8988T (cell line): ENCODE data around the gene USP21.

ENCODE experiments used
- DNase-seq: peaks from one replicate; pipeline ENCODE4 v3.0.0; 2011

USP21 gene

GRCh38 chr1:161172776-161173376 is 13.6 kb downstream of the USP21 start:
- no peak for DNase-seq

DNA sequence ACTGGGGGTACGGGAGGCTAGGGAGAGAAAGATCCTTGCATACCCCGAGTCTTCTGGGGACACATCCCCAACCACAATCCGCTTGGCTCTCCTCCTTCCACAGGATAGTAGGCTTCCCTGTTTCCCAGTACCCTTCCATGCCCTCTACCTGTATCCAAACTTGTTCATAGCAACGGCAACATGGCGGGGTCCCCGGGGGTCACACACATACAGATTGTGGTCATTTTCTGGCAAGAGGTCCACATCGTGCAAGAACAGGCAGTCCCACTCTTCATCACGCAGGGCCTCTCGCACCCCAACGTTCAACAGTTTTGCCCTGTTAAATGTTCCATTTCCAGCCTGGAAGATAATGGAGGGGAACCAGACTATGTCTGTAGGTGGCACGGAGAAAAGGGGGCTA is 14.4 kb downstream of the USP21 start:
- no peak for DNase-seq

DNA sequence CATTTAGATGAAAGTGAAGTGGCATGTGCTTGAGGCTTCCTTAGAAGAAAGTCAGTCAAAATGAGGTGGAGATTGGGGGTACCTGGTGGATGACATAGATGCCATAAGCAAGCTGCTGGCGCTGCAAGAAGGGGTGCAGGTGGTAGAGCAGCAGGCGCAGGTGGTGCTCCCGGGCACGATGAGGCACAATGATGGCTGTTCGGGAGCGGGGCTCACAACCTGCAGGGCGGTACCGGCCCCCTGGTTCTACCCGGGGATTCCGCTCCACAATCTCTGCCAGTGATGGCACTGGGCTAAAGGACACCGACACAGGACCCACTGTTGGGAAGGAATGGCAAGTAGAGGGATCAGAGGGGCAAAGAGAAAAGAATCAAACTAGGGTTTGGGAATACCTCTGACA is 15.6 kb downstream of the USP21 start:
- DNase-seq, result no peak

- DNase-seq, result no peak
These were observed 16.6 kb downstream of the USP21 start for GRCh38 chr1:161175771-161176453.

DNA sequence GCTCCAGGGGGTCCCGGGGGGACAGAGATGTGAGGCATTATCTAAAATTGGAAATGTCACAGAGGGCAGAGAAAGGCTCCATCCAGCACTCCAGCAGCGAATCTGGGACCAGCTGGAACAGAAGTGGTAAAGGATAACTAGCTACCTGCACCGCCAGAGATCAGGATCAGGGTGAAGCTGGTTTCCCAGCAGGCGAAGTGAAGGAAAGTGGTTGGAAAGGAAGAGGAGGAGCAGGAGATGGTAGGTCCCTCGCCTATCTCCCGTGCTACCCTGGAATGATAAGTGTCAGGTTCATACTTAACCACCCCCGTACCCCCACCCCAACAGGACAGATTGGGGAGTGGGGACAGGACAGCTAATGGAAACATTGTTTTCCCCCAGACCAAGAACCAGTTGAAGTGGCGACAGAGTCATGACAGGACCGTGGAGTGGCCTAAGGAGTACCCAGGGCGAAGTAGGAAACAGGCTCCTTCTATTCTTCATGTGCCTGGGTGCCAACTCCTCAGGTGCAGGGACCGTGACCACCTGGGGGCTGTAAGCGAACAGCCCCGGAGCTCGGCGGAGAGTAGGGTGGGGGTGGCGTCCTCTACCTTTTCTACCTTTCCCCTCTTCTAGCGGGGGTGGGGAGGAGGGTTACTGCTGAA is 17.3 kb downstream of the USP21 start:
- no peak for DNase-seq

DNA sequence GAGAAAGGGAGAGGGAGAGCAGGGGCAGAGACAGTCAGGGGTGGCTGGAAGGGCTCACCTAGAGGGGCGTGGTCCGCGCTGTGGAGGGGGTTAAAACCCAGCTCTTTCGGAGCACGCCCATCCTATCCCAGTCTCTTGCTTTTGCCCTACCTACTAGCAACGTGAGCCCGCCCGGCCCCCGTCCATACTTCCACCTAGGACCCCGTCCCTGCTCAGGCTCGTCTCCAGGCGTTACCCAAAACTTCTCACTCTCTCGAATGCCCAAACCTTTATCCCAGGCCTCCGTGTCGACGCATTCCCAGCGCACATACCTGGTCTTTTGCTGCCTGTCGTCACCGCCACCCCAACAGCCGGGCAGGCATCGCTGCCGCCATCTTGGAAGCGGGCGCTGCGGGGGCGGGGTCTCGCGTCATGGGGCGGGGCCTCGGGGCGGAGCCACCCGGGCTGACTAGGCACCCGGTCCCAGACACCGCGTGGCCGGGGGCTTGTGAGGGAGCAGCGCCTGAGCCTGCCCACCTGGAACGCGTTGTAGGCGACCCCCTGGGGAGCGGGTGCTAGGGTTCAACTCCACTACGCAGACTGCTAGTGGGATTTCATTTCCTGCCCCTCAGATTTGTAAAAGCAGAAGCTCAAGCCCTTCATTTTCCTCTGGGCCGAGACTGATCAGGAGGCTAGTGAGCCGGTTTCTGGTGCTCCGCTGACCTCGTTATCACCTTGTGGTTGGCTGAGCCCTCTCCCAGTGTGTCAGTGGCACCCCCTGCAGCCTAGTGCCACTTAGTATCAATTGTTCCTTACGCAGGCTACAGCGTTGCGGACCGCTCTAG is 18.0 kb downstream of the USP21 start, which contains the start of gene B4GALT3:
B4GALT3 (minus strand) TSS at position 396 of the 824 bp plus-strand sequence. CDS start 1,447 bp downstream, outside the sequence.
- peak; percentile 93 for DNase-seq

DNA sequence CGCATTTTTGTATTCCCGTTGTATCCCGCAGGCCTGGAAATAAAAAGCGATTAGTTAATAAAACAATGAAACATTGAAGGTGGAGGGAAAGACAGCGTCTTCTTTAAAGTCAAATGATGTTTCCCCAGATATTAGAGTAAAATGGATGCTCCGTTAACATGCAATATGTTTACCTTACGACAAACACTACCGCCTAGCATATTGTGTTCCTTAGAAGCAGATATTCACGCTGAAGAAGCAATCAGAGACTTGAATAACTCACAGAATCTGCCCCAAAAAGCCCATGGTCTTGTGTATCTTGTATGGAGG is 18.6 kb downstream of the USP21 start:
- DNase-seq, result no peak

DNA sequence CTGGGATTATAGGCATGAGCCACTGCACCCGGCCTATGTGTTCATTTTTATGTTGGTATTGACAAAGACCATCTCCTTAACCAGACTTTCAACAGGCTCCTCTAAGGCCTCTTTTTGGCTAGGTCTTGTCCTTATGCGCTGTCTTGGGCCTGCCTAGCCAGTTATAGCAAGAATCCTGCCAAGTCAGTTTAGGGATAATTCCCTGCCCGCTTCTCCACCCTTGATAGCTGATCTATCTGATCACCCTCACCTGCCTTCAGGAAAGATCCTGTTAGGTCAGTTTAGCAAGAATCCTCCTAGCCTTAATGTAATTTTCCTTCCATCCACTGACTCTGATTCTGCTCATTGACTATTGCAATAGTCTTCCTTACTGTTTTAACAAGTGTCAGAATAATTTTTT is 20.4 kb downstream of the USP21 start:
- no peak for DNase-seq

DNA sequence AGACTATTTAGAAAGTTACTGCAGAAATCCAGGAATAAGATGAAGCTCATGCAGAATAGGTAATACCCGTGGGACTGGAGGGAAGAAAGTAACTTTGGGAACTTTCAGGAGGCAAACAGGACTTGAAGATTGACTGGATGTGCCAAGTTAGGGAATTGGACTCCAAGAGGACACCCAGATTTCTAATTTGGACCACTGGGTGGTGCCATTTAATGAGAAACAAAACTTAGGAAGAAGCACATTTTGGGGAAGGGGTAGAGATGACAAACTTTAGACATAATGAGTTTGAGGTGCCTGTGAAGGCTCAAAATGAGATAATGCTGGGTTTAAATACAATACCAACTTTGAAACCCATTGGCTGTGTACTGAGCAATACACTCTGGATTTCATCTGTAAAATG is 21.3 kb downstream of the USP21 start:
- no peak for DNase-seq

GRCh38 chr1:161182214-161182613 is 22.9 kb downstream of the USP21 start:
- no peak for DNase-seq

DNA sequence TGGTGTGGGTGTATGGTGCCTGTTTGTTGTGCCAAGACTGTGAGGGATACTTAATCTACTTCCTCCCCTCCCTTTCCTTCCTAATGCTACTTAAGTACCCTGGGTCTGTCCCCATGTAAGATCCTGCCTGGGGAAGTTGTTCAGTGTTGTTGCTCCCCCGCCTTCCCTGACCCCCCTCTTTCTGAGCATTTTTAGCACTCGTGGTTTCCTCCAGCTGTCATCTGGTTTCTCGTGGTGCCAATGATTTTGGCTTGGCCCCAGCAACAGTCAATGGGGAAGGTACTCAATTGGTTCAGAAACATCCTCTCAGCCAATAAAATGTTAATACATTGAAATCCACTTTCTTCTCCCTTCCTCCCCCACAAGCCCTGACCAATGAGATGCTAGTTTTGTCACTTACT is 26.0 kb downstream of the USP21 start:
- no peak for DNase-seq

GRCh38 chr1:161185732-161186311 is 26.5 kb downstream of the USP21 start:
- no peak for DNase-seq

GRCh38 chr1:161187311-161187710 is 28.0 kb downstream of the USP21 start:
- DNase-seq, result no peak

- no peak for DNase-seq
These were observed 29.1 kb downstream of the USP21 start for GRCh38 chr1:161188381-161188780.

- no peak for DNase-seq
These were observed 29.7 kb downstream of the USP21 start for GRCh38 chr1:161189036-161189435.

GRCh38 chr1:161190962-161191521 is 31.7 kb downstream of the USP21 start:
- no peak for DNase-seq

GRCh38 chr1:161191971-161192370 is 32.7 kb downstream of the USP21 start:
- DNase-seq, result no peak

DNA sequence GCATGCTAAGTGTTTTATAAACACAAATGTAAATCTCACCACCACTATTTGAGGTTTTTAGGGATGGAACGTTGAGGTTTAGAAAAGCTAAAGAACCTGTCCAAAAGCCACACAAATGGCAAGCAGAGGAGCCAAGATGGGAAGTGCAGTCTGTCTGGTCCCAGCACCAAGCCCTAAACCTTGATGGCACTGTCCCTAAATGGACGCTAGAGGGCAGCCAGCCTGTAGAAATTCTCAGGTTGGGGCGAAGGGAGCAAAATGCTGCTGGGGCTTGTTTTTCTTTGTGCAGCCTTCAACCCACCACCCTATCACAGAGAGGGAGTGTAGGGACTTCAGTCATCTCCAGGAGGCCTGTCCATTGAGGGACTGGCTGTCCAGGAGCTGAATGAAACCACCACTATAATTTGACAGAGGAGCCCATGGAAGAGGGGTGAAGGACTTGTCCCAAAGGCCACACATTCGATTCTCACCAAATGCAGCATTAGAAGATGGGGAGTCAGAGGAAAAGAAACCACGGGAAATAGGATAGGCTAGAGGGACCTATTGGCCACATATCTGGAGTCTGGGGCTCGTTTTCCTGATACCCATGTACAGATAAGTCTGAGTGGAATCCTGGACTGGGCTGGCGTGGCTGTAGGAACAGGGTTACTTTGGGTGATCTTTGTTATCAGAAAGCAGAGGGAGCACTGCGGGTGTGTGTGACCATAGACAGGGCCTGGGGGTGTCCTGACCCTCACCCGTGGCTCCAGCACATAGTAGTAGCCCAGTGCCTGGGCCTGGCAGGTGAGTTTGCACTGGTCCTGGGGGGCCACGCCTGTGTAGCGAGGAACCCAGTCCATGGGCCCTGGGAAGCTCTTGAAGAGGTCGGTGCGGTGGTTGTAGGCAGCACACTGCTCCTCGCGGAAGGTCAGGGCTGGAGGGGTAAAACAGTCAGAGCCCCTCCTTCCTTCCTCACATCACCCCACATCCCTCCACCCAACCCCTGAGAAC is 33.5 kb downstream of the USP21 start:
- peak; percentile 69 for DNase-seq

DNA sequence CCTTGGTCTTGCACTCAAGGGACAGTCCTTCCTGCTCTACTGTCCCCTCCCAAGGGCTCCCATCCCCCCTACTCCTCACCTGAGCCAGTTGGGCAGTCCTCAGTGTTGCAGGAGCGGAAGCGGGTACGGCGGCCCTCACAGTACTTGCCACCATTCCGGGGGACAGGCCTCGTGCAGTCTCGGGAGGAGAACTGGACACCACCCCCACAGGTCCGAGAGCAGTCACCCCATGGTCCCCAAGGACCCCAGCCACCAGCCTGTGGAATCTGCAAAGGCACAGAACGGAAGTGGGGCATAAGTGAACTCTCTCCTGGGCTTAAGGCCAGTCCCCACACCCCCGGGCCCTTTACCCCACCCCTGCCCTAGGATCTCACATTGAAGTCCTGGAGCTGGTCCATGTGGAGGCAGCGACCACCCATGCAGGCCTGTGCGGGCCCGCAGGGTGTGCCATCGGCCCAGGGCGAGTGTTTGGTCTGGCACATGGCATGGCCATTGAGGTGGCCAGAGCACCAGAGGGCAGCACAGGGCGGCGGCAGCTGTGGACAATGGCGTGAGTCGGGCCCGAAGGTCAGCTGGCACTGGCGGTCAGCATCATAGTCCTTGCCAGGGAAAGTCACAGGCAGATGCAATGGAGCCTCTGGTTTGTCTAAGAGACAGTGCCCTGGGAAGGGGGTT is 34.4 kb downstream of the USP21 start:
- DNase-seq, result no peak

DNA sequence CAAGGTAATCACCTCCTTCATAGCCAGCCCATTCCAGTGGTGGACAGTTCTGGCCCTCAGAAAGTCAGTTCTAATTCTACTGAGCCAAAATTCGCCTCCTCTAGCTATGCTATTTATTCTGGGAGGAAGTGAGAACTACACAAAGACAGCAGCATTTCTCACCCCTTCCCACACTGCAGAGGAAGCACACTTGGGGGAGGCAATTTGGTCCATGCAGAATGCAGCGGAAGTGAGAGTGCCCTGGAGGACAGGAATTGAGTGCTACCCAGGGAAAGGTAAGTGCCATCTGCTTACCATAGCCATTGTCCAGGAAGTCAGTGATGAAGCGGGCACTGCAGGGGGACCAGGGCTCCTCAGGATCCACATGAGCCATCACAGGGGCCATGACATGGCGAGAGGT is 35.9 kb downstream of the USP21 start:
- no peak for DNase-seq

GRCh38 chr1:161196111-161196510 is 36.8 kb downstream of the USP21 start:
- DNase-seq, result no peak
